Endothelial cell of umbilical vein (primary cell): ENCODE data around the gene CHMP1B. TPM values are rescaled to one million over a fixed set of nuclear protein-coding genes. Genes with fewer than 3 reads are reported as not detected.

Experiments used
- BruUV-seq: library from RNA; stranded (reverse); fragments of 400-500 nt; replicated peaks from 2 replicates; lab custom pipeline; 2021; lab: Mats Ljungman, UMichigan
- CTCF ChIA-PET: fragments of 300-600, 350-600 bp; sonication (Branson Sonifier 250); formaldehyde crosslinking; loops from one replicate; lab custom pipeline; 2021; ENCODE audit warnings: antibody characterized with exemption, inconsistent platforms; lab: Charles Lee
- POLR2A ChIA-PET: fragments of 300-600, 350-600 bp; sonication (Branson Sonifier 250); formaldehyde crosslinking; loops from one replicate; lab custom pipeline; 2021; ENCODE audit warnings: antibody characterized with exemption, inconsistent platforms; lab: Charles Lee
- DNase-seq: peaks from one replicate; pipeline ENCODE4 v3.0.0-alpha.2; 2011; ENCODE audit warnings: low read depth, low spot score
- FAIRE-seq: peaks from 2 replicates; lab custom pipeline; 2011; peaks lifted over from hg19 to GRCh38; lab: Jason Lieb, UNC
- H2AFZ ChIP-seq: 2 replicates; pipeline ENCODE4 v1.6.0; 2012; ENCODE audit warnings: low read depth, low read length, control low read depth, inconsistent platforms
- H3K27ac ChIP-seq: 2 replicates; pipeline ENCODE4 v1.5.1; 2011; ENCODE audit warnings: low read depth, mild to moderate bottlenecking, control low read depth, low read length, moderate library complexity; ENCODE audit not compliant: insufficient read depth
- H3K27me3 ChIP-seq, 2 experiments: 2 replicates each; pipeline versions ENCODE4 v1.6.0 to v1.6.1; 2011; ENCODE audit warnings: low read length in 2 of 2, mixed read lengths in 1 of 2; ENCODE audit not compliant: control insufficient read depth in 2 of 2, insufficient read depth in 2 of 2
- H3K36me3 ChIP-seq, 2 experiments: 2 replicates in 1 of 2; 3 replicates in 1 of 2; pipeline ENCODE4 v1.5.1; 2011; ENCODE audit warnings: low read length in 2 of 2, mild to moderate bottlenecking in 1 of 2, moderate library complexity in 1 of 2; ENCODE audit not compliant: control insufficient read depth in 2 of 2, insufficient read depth in 2 of 2; ENCODE audit errors: extremely low read depth in 1 of 2
- H3K4me1 ChIP-seq: 3 replicates; pipeline ENCODE4 v1.5.1; 2011; ENCODE audit warnings: mild to moderate bottlenecking, low read length; ENCODE audit not compliant: control insufficient read depth, insufficient read depth; ENCODE audit errors: extremely low read depth
- H3K4me2 ChIP-seq: 2 replicates; pipeline ENCODE4 v1.6.1; 2011; ENCODE audit warnings: low read length, control low read depth, mixed read lengths; ENCODE audit not compliant: insufficient read depth
- H3K4me3 ChIP-seq, 3 experiments: fragments of 200-600 bp in 1 of 3; sonication (generic), shearing (Covaris generic) in 1 of 3; replicated peaks in 1 of 3; 2 replicates each; pipeline ENCODE4 v1.5.1; 2011 to 2016; ENCODE audit warnings: control low read depth in 3 of 3, low read length in 3 of 3, mild to moderate bottlenecking in 2 of 3, inconsistent platforms in 1 of 3, low read depth in 1 of 3, moderate library complexity in 1 of 3; ENCODE audit not compliant: insufficient read depth in 1 of 3
- H3K79me2 ChIP-seq: 2 replicates; pipeline ENCODE4 v1.6.0; 2012; ENCODE audit warnings: low read length, inconsistent platforms; ENCODE audit not compliant: control insufficient read depth, insufficient read depth
- H3K9ac ChIP-seq: replicated peaks from 2 replicates; pipeline ENCODE3; 2011; ENCODE audit warnings: low read length, control low read depth; ENCODE audit not compliant: insufficient read depth; ENCODE audit errors: extremely low read depth
- H3K9me1 ChIP-seq: replicated peaks from 3 replicates; pipeline ENCODE4 v1.6.0; 2011; ENCODE audit warnings: mild to moderate bottlenecking, low read length; ENCODE audit not compliant: control insufficient read depth, insufficient read depth; ENCODE audit errors: extremely low read depth
- H3K9me3 ChIP-seq: replicated peaks from 2 replicates; pipeline ENCODE4 v1.5.1; 2012; ENCODE audit warnings: low read length, inconsistent platforms; ENCODE audit not compliant: control insufficient read depth, insufficient read depth
- H4K20me1 ChIP-seq: replicated peaks from 2 replicates; pipeline ENCODE3; 2011; ENCODE audit warnings: mild to moderate bottlenecking, low read length; ENCODE audit not compliant: control insufficient read depth, insufficient read depth; ENCODE audit errors: extremely low read depth
- EZH2 ChIP-seq: IDR thresholded peaks from 2 replicates; pipeline ENCODE4 v1.6.1; 2012; ENCODE audit warnings: borderline replicate concordance, low read depth, mild to moderate bottlenecking, moderate library complexity, low read length, inconsistent platforms; ENCODE audit not compliant: severe bottlenecking
- FOS ChIP-seq: IDR thresholded peaks from 2 replicates; pipeline ENCODE4 v1.6.1; 2011; ENCODE audit warnings: mild to moderate bottlenecking, low read length, moderate library complexity, borderline replicate concordance; ENCODE audit not compliant: insufficient read depth
- GATA2 ChIP-seq: IDR thresholded peaks from 2 replicates; pipeline ENCODE4 v1.7.0; 2011; ENCODE audit warnings: low read depth, mild to moderate bottlenecking, moderate library complexity, mixed read lengths, low read length; ENCODE audit not compliant: insufficient read length, insufficient read depth
- JUN ChIP-seq: IDR thresholded peaks from 2 replicates; pipeline ENCODE4 v1.6.1; 2011; ENCODE audit warnings: borderline replicate concordance, low read depth; ENCODE audit not compliant: insufficient read length, insufficient read depth
- MYC ChIP-seq: IDR thresholded peaks from one replicate; pipeline ENCODE4 v1.6.1; 2011; ENCODE audit warnings: mild to moderate bottlenecking, low read depth, low read length
- POLR2A ChIP-seq: IDR thresholded peaks from 2 replicates; pipeline ENCODE4 v1.6.1; 2012; ENCODE audit warnings: low read depth, mild to moderate bottlenecking, control low read depth, low read length
- POLR2AphosphoS5 ChIP-seq: IDR thresholded peaks from 2 replicates; pipeline ENCODE4 v1.6.1; 2012; ENCODE audit warnings: low read depth, mild to moderate bottlenecking, control low read depth, low read length, moderate library complexity; ENCODE audit not compliant: insufficient read depth
- dilution Hi-C: fragments of 300-500 bp; cut with MboI; formaldehyde crosslinking; loops from one replicate; pipeline ENCODE4 v1.15.0; 2019; ENCODE audit warnings: low sequenced_read_pairs; ENCODE audit not compliant: extremely low pct_ligation_motif_present
- intact Hi-C: fragments of 100-400 bp; cut with micrococcal nuclease; formaldehyde crosslinking; loops from one replicate; pipeline ENCODE4 v1.10.0; 2022
- polyA plus RNA-seq, 4 experiments: library from polyadenylated mRNA; depleted of rRNA in 3 of 4; stranded (reverse) in 3 of 4; unstranded in 1 of 4; fragments of >200 nt; gene quantifications; 2 replicates each; pipeline versions ENCODE4 v1.2.1 to v1.2.3, GENCODE V29; 2011 to 2012; ENCODE audit warnings: missing spikeins in 1 of 4
- total RNA-seq: library from RNA; stranded (reverse); gene quantifications from 2 replicates; pipeline ENCODE4 v1.2.3, GENCODE V29; 2021
- TF ChIP-seq, protein P1 (sequence below), 2 donors: IDR thresholded peaks; 1 replicate in 1 of 2; 2 replicates in 1 of 2; pipeline ENCODE4 v1.5.1; 2011; ENCODE audit warnings: low read length in 2 of 2, mild to moderate bottlenecking in 2 of 2, moderate library complexity in 2 of 2, control low read depth in 1 of 2, inconsistent platforms in 1 of 2, low read depth in 1 of 2; ENCODE audit not compliant: insufficient read depth in 1 of 2; ENCODE audit errors: extremely low read depth in 1 of 2
- TF ChIP-seq, protein P2 (sequence below): IDR thresholded peaks from 2 replicates; pipeline ENCODE4 v1.6.1; 2011; ENCODE audit not compliant: insufficient read depth, insufficient read length

Gene CHMP1B
- total and polyA plus RNA-seq, 2 donors (not counting 3 experiments of a cell fraction or from before 2014, with no cell fraction given): 24.0 to 27.0 TPM

DNA sequence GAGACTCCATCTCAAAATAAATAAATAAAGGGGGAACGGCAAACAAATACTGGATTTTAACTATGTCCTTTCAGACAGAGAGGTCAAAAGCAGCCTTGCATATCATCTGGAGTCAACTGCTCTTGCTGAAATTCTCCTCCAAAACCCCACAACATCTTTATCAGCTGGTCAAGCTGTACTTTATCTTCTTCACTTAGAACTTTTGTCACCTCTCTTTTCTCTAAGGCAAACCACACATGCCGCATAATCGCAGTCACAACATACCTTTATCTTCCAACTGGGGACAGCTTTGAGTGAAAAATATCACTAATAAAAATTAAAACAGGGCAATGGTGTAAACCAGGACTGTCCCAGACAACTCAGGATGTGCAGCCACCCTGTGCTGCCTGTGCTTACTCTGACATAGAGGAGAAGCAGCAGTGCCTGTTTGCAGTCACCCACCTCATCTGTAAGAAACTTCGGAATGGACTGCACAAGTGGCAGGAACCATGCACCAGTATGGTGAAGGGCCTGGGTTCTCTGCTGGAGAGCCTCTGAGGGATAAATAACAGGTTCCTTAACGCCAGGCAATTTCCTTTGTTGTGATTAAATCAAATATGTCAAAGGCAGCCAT is 50.7 kb downstream of the CHMP1B start:
- ChIA-PET CTCF (interaction anchor here (1.1 kb wide), 1 partner anchor 23 kb away, joined by 3 read pairs; no protein-coding TSS in a partner anchor), POLR2A (no interaction called here)
- Histone ChIP-seq H3K4me3 (no peak overlapping the region), H3K36me3 (peaks cover 2 to 4% of the 10 kb centered on the region in 2 experiments), H3K9me3 (no peaks in the 10 kb centered on the region), H3K9me1 (no peaks in the 10 kb centered on the region), H3K4me1 (no peaks in the 10 kb centered on the region), H3K27me3 (no peaks in the 10 kb centered on the region), H4K20me1 (no peaks in the 10 kb centered on the region), H3K27ac (no peak overlapping the region), H3K9ac (no peak overlapping the region), H3K79me2 (no peaks in the 10 kb centered on the region), H3K4me2 (no peak overlapping the region), H2AFZ (no peak overlapping the region)
- no TSS peak for BruUV-seq
- intact Hi-C loops (no loop called here), dilution Hi-C loops (no loop called here)
- no peak for DNase-seq
- no peak for FAIRE-seq
- TF ChIP-seq JUN (no peak), GATA2 (no peak), POLR2A (no peak), FOS (no peak), POLR2AphosphoS5 (no peak), EZH2 (no peak), MYC (no peak)
- TF ChIP-seq, protein P1, sequence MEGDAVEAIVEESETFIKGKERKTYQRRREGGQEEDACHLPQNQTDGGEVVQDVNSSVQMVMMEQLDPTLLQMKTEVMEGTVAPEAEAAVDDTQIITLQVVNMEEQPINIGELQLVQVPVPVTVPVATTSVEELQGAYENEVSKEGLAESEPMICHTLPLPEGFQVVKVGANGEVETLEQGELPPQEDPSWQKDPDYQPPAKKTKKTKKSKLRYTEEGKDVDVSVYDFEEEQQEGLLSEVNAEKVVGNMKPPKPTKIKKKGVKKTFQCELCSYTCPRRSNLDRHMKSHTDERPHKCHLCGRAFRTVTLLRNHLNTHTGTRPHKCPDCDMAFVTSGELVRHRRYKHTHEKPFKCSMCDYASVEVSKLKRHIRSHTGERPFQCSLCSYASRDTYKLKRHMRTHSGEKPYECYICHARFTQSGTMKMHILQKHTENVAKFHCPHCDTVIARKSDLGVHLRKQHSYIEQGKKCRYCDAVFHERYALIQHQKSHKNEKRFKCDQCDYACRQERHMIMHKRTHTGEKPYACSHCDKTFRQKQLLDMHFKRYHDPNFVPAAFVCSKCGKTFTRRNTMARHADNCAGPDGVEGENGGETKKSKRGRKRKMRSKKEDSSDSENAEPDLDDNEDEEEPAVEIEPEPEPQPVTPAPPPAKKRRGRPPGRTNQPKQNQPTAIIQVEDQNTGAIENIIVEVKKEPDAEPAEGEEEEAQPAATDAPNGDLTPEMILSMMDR (IDR thresholded peaks at IDR 0.05; ENCODE audit: extremely low read depth in 1 of 2, insufficient read depth in 1 of 2, low read depth in 1 of 2, low read length in 2 of 2): no peak
- TF ChIP-seq, protein P2, sequence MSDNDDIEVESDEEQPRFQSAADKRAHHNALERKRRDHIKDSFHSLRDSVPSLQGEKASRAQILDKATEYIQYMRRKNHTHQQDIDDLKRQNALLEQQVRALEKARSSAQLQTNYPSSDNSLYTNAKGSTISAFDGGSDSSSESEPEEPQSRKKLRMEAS: no peak
